KMS-11 (cell line): Measurements from ENCODE around the gene SRSF3.
"Not testable (repeated sequence)": the region's sequence is repeated elsewhere in the genome, so short reads cannot be mapped to it uniquely, and the experiment has no call there.

Experiments
- H2AFZ ChIP-seq: fragments of 200-600 bp; sonication (generic); 2 replicates; pipeline ENCODE4 v1.6.1; 2016; ENCODE audit warnings: antibody characterized with exemption, mixed run types, low read depth
- H3K27ac ChIP-seq: fragments of 200-600 bp; sonication (generic); 2 replicates; pipeline ENCODE4 v1.6.1; 2016; ENCODE audit warnings: mild to moderate bottlenecking, mixed run types
- H3K27me3 ChIP-seq: fragments of 200-600 bp; sonication (generic); 2 replicates; pipeline ENCODE4 v1.6.1; 2017; ENCODE audit warnings: mild to moderate bottlenecking, low read depth, mixed run types, moderate library complexity; ENCODE audit not compliant: insufficient read depth
- H3K36me3 ChIP-seq: fragments of 200-600 bp; sonication (generic); 2 replicates; pipeline ENCODE4 v1.6.1; 2017; ENCODE audit warnings: mild to moderate bottlenecking, mixed run types; ENCODE audit not compliant: insufficient read depth
- H3K4me1 ChIP-seq: fragments of 200-600 bp; sonication (generic); 2 replicates; pipeline ENCODE4 v1.6.1; 2016; ENCODE audit warnings: mild to moderate bottlenecking, low read depth, mixed run types; ENCODE audit not compliant: poor library complexity, severe bottlenecking
- H3K4me2 ChIP-seq: fragments of 200-600 bp; sonication (generic); 2 replicates; pipeline ENCODE4 v1.7.0; 2016; ENCODE audit warnings: mild to moderate bottlenecking, mixed run types
- H3K4me3 ChIP-seq: fragments of 200-600 bp; sonication (generic); IDR thresholded peaks from 2 replicates; pipeline ENCODE4 v1.6.1; 2017; ENCODE audit warnings: low read depth, low read length, mixed read lengths; ENCODE audit not compliant: insufficient read depth
- H3K79me2 ChIP-seq: fragments of 200-600 bp; sonication (generic); 2 replicates; pipeline ENCODE4 v1.6.1; 2016; ENCODE audit warnings: low read depth, mixed run types; ENCODE audit not compliant: insufficient read depth
- H3K9ac ChIP-seq: fragments of 200-600 bp; sonication (generic); 2 replicates; pipeline ENCODE4 v1.6.1; 2016; ENCODE audit warnings: mild to moderate bottlenecking, mixed run types
- H4K20me1 ChIP-seq: fragments of 200-600 bp; sonication (generic); 2 replicates; pipeline ENCODE4 v1.6.1; 2016; ENCODE audit warnings: mild to moderate bottlenecking, mixed run types; ENCODE audit not compliant: insufficient read depth
- CTCF ChIP-seq: fragments of 200-600 bp; sonication (generic); conservative IDR thresholded peaks from 2 replicates; pipeline ENCODE4 v1.6.1; 2017; ENCODE audit warnings: low read depth, mild to moderate bottlenecking, antibody characterized with exemption, low read length, moderate library complexity, mixed read lengths

The SRSF3 gene

DNA sequence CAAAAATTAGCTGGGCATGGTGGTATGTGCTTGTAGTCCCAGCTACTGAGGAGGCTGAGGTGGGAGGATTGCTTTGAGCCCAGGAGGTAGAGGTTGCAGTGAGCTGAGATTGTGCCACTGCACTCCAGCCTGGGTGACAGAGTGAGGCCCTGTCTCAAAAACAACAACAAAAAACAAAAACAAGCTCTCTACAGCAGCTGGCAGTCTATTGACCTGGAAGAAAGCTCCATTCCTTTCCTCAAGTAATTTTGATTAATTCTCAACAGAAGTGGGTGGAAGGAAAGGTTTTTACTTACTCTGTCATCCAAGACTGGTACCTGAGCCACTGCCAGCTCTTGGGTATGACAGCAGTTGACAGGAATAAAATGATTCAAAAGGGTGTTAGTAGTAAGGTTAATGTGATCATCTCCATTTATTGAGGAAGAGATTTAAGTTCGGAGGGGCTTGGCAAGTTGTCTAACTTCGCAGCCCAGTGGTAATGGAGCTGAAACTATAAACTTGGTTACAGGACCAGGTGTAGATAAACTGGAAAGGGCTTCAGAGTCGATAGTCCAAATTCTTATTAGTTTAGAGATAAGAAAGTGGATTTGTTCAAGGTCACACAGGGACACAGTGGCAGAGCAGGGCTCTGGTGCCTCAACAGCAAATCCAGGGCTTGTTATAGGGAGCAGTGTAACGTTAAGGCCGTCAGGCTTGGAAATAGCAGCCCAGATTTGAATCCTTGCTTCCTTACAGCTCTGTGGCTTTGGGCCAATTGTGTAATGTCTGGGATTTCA lies 14.8 kb downstream of the SRSF3 start:
- H4K20me1 ChIP-seq: no peaks in the 10 kb centered on the region
- H3K79me2 ChIP-seq: peaks cover 2% of the 10 kb centered on the region
- H2AFZ ChIP-seq: no peak overlapping the region
- H3K4me2 ChIP-seq: no peak overlapping the region
- H3K9ac ChIP-seq: no peak overlapping the region
- H3K36me3 ChIP-seq: peaks cover 11% of the 10 kb centered on the region; the same call in 1 of the 2 replicates
- no peaks in the 10 kb centered on the region for H3K27me3 ChIP-seq
- no peak for TF ChIP-seq CTCF
- H3K4me1 ChIP-seq: peaks cover 12% of the 10 kb centered on the region
- no peak overlapping the region for H3K27ac ChIP-seq
- H3K4me3 ChIP-seq: no peak overlapping the region

DNA sequence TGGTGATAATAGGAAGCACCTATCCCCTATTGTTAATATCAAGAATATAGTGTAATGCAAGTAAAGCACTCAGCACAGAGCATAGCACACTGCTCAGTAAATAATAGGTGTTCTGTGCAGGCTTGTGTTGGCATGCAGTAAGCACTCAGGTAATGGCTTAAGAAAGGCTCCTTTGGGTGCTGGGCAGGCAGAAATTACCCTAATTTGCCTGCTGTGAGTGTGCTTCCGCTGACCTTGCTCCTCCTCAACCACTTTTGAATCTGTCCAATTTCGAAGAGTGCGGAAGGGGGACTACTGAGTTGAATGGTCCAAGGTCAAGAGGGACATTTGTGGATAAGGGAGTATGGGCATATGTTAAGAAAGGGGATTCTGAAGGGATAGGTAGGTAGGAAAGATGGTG lies 15.4 kb downstream of the SRSF3 start:
- Histone ChIP-seq H3K9ac (no peak overlapping the region), H3K4me2 (no peak overlapping the region), H3K27ac (no peak overlapping the region), H3K79me2 (no peaks in the 10 kb centered on the region), H2AFZ (no peak overlapping the region), H3K27me3 (no peaks in the 10 kb centered on the region), H3K4me3 (no peak overlapping the region), H3K36me3 (peaks cover 6% of the 10 kb centered on the region; the same call in 1 of the 2 replicates), H4K20me1 (no peaks in the 10 kb centered on the region), H3K4me1 (peaks cover 11% of the 10 kb centered on the region)
- TF ChIP-seq CTCF: no peak

GRCh38 chr6:36610041-36610955 lies 16.1 kb downstream of the SRSF3 start:
- no peak overlapping the region for H2AFZ ChIP-seq
- H3K79me2 ChIP-seq: no peaks in the 10 kb centered on the region
- no peak overlapping the region for H3K4me2 ChIP-seq
- no peaks in the 10 kb centered on the region for H4K20me1 ChIP-seq
- no peak overlapping the region for H3K9ac ChIP-seq
- H3K4me1 ChIP-seq: peaks cover 18% of the 10 kb centered on the region
- H3K27ac ChIP-seq: no peak overlapping the region
- H3K4me3 ChIP-seq: no peak overlapping the region
- no peak for TF ChIP-seq CTCF
- H3K36me3 ChIP-seq: peaks cover 3% of the 10 kb centered on the region; the same call in 1 of the 2 replicates
- no peaks in the 10 kb centered on the region for H3K27me3 ChIP-seq

- H3K4me2 ChIP-seq: no peak overlapping the region
- H3K27ac ChIP-seq: no peak overlapping the region
- no peaks in the 10 kb centered on the region for H4K20me1 ChIP-seq
- no peaks in the 10 kb centered on the region for H3K79me2 ChIP-seq
- no peaks in the 10 kb centered on the region for H3K27me3 ChIP-seq
- H3K4me3 ChIP-seq: no peak overlapping the region
- peaks cover 22% of the 10 kb centered on the region for H3K4me1 ChIP-seq
- TF ChIP-seq CTCF: no peak
- H3K9ac ChIP-seq: no peak overlapping the region
- no peak overlapping the region for H2AFZ ChIP-seq
- H3K36me3 ChIP-seq: peaks cover 3% of the 10 kb centered on the region; the same call in 1 of the 2 replicates
Observed at GRCh38 chr6:36610956-36611336, 16.8 kb downstream of the SRSF3 start.

DNA sequence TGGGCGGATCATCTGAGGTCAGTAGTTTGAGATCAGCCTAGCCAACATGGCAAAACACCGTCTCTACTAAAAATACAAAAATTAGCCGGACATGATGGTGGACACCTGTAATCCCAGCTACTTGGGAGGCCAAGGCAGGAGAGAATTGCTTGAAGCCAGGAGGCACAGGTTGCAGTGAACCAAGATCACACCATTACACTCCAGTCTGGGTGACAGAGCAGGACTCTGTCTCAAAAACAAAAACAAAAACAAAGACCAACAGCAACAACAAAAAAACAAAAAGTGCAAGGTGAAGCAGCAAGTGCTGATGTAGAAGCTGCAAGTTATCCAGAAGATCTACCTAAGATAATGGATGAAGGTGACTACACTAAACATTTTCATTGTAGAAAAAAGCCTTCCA lies 17.5 kb downstream of the SRSF3 start:
- H4K20me1 ChIP-seq, H3K27me3 ChIP-seq, H3K4me2 ChIP-seq, H3K4me3 ChIP-seq, H3K9ac ChIP-seq, H2AFZ ChIP-seq, H3K36me3 ChIP-seq, H3K79me2 ChIP-seq: not testable (repeated sequence)
- peak overlapping the region; percentile 24; the same call in 1 of the 2 replicates for H3K27ac ChIP-seq
- H3K4me1 ChIP-seq: peaks cover 24% of the 10 kb centered on the region
